HepG2 (cell line): Measurements from ENCODE around the gene APOC4. TPM values are rescaled to one million over a fixed set of nuclear protein-coding genes. Genes with fewer than 3 reads are reported as not detected.

Experiments used
- AHR ChIP-seq: IDR thresholded peaks from 2 replicates; pipeline ENCODE4 v1.6.1; 2018; ENCODE audit warnings: missing genetic modification reagents, missing compliant biosample characterization
- CSRNP1 ChIP-seq: sonication (generic); formaldehyde crosslinking; IDR thresholded peaks from 2 replicates; pipeline ENCODE4 v1.8.1; 2023; ENCODE audit warnings: mild to moderate bottlenecking, missing genetic modification reagents
- DRAP1 ChIP-seq: IDR thresholded peaks from 2 replicates; pipeline ENCODE4 v1.6.1; 2016; ENCODE audit warnings: missing genetic modification reagents, missing compliant biosample characterization
- IKZF4 ChIP-seq: sonication (generic); formaldehyde crosslinking; IDR thresholded peaks from 2 replicates; pipeline ENCODE4 v1.5.1; 2020; ENCODE audit warnings: borderline replicate concordance, mild to moderate bottlenecking, low read depth, missing genetic modification reagents; ENCODE audit errors: not compliant biosample characterization
- RBM39 ChIP-seq: fragments of 200-400 bp; formaldehyde crosslinking; IDR thresholded peaks from one replicate; pipeline ENCODE4 v1.6.1; 2018; ENCODE audit warnings: antibody characterized with exemption, mild to moderate bottlenecking, low read depth, low read length; ENCODE audit not compliant: poor library complexity, severe bottlenecking
- ZHX2 ChIP-seq, 2 experiments: sonication (generic) in 1 of 2; formaldehyde crosslinking in 1 of 2; IDR thresholded peaks; 2 replicates each; pipeline versions ENCODE4 v1.6.1 to v1.9.0; 2014 to 2022; ENCODE audit warnings: antibody characterized with exemption in 1 of 2, borderline replicate concordance in 1 of 2, inconsistent platforms in 1 of 2, low read depth in 1 of 2, missing genetic modification reagents in 1 of 2
- ZKSCAN8 ChIP-seq: IDR thresholded peaks from 2 replicates; pipeline ENCODE4 v1.6.1; 2016; ENCODE audit warnings: borderline replicate concordance, missing genetic modification reagents, missing compliant biosample characterization
- ZNF546 ChIP-seq: sonication (generic); formaldehyde crosslinking; conservative IDR thresholded peaks from 2 replicates; pipeline ENCODE4 v1.8.1; 2023; ENCODE audit warnings: mild to moderate bottlenecking, missing genetic modification reagents
- ZNF609 ChIP-seq: sonication (generic); formaldehyde crosslinking; IDR thresholded peaks from 2 replicates; pipeline ENCODE4 v1.4.0; 2020; ENCODE audit warnings: mild to moderate bottlenecking, missing genetic modification reagents, borderline replicate concordance
- ZNF616 ChIP-seq: sonication (generic); formaldehyde crosslinking; IDR thresholded peaks from 2 replicates; pipeline ENCODE4 v1.5.0; 2020; ENCODE audit warnings: low read depth, mild to moderate bottlenecking, missing genetic modification reagents
- ZSCAN31 ChIP-seq: sonication (generic); formaldehyde crosslinking; IDR thresholded peaks from 2 replicates; pipeline ENCODE4 v1.5.0; 2020; ENCODE audit warnings: low read depth, mild to moderate bottlenecking, missing genetic modification reagents
- polyA plus RNA-seq, 8 experiments: library from polyadenylated mRNA; depleted of rRNA in 3 of 8; stranded (reverse) in 7 of 8; unstranded in 1 of 8; fragments of >200 nt; fragmentation: Illumina TruSeq in 4 of 8; extraction: Trizol in 4 of 8; gene quantifications; 2 replicates each; pipeline versions ENCODE4 v1.2.1 to v1.2.3, GENCODE V29; 2011 to 2016; ENCODE audit warnings: low read depth in 4 of 8, missing spikeins in 1 of 8, mixed read lengths in 1 of 8; ENCODE audit not compliant: insufficient read depth in 1 of 8
- total RNA-seq, 5 experiments: library from RNA; depleted of rRNA; stranded (reverse); fragments of >200 nt; fragmentation: Illumina TruSeq; extraction: Trizol; gene quantifications; 2 replicates each; pipeline ENCODE4 v1.2.3, GENCODE V29; 2016; ENCODE audit warnings: low read depth in 1 of 5

APOC4 gene
- total and polyA plus RNA-seq, 2 of the 13 experiments (the other 11 are each of a cell fraction or from before 2014, with no cell fraction given), result 0.46 TPM; not detected in 1

GRCh38 chr19:44925114-44925891 lies 16.7 kb upstream of the APOC4 start (continued):
- TF ChIP-seq RBM39 (no peak), ZSCAN31 (CRISPR knock-in tag) (peak; percentile 88), ZNF616 (CRISPR knock-in tag) (peak; percentile 72; the same call in 1 of the 2 replicates), CSRNP1 (CRISPR knock-in tag) (peak; percentile 95), AHR (peak; percentile 68; the same call in 1 of the 2 replicates), ZHX2 (IDR thresholded peaks at IDR 0.05; ENCODE audit: low read depth) (no peak), ZHX2 (CRISPR knock-in tag; IDR thresholded peaks at IDR 0.05; ENCODE audit: borderline replicate concordance) (no peak), ZKSCAN8 (CRISPR knock-in tag) (peak; percentile 89; the same call in 1 of the 2 replicates), DRAP1 (CRISPR knock-in tag) (peak; percentile 77), ZNF546 (CRISPR knock-in tag) (peak; percentile 82; the same call in 1 of the 2 replicates), ZNF609 (CRISPR knock-in tag) (peak; percentile 98), IKZF4 (CRISPR knock-in tag) (peak; percentile 90)
